ENCODE measurements around the gene KIRREL3.
A peak's percentile ranks its signal among the peaks of the same experiment; 100 is the strongest.

Gene KIRREL3

GRCh38 chr11:126991596-126991995, 9.0 kb downstream of the KIRREL3 start:
- TF ChIP-seq, protein P1, sequence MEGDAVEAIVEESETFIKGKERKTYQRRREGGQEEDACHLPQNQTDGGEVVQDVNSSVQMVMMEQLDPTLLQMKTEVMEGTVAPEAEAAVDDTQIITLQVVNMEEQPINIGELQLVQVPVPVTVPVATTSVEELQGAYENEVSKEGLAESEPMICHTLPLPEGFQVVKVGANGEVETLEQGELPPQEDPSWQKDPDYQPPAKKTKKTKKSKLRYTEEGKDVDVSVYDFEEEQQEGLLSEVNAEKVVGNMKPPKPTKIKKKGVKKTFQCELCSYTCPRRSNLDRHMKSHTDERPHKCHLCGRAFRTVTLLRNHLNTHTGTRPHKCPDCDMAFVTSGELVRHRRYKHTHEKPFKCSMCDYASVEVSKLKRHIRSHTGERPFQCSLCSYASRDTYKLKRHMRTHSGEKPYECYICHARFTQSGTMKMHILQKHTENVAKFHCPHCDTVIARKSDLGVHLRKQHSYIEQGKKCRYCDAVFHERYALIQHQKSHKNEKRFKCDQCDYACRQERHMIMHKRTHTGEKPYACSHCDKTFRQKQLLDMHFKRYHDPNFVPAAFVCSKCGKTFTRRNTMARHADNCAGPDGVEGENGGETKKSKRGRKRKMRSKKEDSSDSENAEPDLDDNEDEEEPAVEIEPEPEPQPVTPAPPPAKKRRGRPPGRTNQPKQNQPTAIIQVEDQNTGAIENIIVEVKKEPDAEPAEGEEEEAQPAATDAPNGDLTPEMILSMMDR (IDR thresholded peaks at IDR 0.05; ENCODE audit: borderline replicate concordance, insufficient read depth, low read depth, low read length) = no peak
- no peak overlapping the region for H3K4me3 ChIP-seq (ENCODE audit: low read depth, low read length)

- no peak overlapping the region for H3K4me3 ChIP-seq (ENCODE audit: low read depth, low read length)
- TF ChIP-seq, protein P1 (IDR thresholded peaks at IDR 0.05; ENCODE audit: borderline replicate concordance, insufficient read depth, low read depth, low read length) = no peak
These were observed 9.7 kb downstream of the KIRREL3 start for GRCh38 chr11:126990716-126991480.

- H3K4me3 ChIP-seq (ENCODE audit: low read depth, low read length) = no peak overlapping the region
- TF ChIP-seq, protein P1 (IDR thresholded peaks at IDR 0.05; ENCODE audit: borderline replicate concordance, insufficient read depth, low read depth, low read length) = peak; percentile 98
These were observed 10.4 kb downstream of the KIRREL3 start for GRCh38 chr11:126989942-126990715.

DNA sequence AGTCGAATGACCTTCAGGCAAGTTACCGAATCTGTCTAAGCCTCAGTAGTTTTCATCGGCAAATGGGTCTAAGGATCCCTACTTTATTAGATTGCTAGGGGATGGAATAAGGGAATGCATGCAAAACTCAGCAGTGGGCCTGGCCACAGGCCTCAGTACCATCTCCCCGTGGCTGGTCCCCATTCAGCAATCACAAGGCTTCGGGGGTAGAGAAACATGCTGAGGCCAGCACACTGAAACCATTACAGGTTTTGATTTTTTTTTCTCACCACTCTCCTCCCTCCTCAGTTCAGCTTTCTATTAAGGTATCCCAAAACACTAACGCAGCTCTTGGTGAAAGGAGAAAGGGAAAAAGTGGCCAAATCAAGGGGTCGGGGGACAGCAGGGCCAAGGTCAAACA, 11.9 kb downstream of the KIRREL3 start:
- TF ChIP-seq, protein P1 (IDR thresholded peaks at IDR 0.05; ENCODE audit: borderline replicate concordance, insufficient read depth, low read depth, low read length) = no peak
- H3K4me3 ChIP-seq (ENCODE audit: low read depth, low read length) = no peak overlapping the region

- TF ChIP-seq, protein P1 (IDR thresholded peaks at IDR 0.05; ENCODE audit: borderline replicate concordance, insufficient read depth, low read depth, low read length) = no peak
- no peak overlapping the region for H3K4me3 ChIP-seq (ENCODE audit: low read depth, low read length)
These were observed 18.9 kb downstream of the KIRREL3 start for GRCh38 chr11:126981635-126982034.

GRCh38 chr11:126978911-126979310, 21.7 kb downstream of the KIRREL3 start:
- H3K4me3 ChIP-seq (ENCODE audit: low read depth, low read length) = no peak overlapping the region
- TF ChIP-seq, protein P1 (IDR thresholded peaks at IDR 0.05; ENCODE audit: borderline replicate concordance, insufficient read depth, low read depth, low read length) = no peak

Data from GM12875 (cell line).